Measurements from ENCODE around the gene SPRED3.
"Not testable (repeated sequence)": the region's sequence is repeated elsewhere in the genome, so short reads cannot be mapped to it uniquely, and the experiment has no call there.

The SPRED3 gene

DNA sequence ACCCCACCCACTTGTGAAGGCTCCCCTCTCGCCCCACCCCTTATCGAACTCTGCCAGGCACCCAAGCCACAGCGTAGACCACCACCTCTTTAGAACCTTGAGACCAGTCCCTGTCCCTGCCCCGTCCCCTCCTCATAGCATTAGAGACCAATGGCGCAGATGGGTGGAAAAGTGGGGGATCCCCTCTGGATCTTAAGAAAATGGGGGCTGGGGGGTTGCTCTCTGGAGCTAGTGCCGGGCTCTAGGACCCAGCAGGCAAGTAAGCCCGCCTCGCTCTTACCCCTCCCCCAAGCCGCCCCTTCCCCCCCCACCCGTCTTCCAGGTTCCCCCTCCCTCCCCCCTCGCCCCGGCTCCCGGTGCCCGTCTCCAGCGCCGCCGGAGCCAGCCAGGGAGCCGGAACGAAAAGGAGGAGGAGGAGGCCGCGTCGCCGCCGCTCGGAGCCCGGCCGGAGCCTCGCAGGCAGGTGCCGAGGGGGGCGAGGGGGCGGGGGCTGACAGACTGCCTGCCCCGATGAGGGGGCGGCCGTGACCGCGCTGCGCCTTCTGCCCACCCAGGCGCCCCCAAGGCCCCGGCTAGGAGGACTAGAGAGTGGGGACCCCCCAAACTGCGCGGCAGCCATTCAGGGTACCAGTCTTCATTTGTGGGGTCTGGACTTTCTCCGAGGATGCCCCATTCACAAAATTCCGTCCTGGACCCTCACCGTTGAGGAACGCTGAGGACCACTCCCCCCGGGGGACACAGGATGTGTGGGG is at the start of gene SPRED3:
Gene SPRED3 (plus strand): TSS at position 349 of the 752 bp plus-strand sequence. CDS start 1,606 bp downstream, outside the sequence.
- no peak for DNase-seq

DNA sequence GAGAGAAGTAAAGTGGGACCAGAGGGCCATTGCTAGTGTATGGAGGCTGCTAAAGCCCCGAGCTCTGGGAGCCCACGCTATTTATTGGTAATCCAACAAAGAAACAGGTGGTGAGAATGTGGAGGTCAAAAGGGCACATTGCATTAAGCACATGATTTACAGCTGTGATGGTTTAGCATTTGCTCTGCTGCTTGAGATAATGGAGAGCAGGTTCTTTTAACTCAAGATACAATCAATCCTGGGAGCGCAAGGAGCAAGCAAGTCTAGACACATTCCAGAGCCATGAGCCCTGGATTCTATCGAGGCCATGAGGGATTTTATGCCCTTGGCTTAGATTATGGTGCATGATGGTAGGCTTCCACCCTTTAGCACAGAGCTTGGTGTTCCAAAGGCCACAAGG is 49.5 kb upstream of the SPRED3 start:
- DNase-seq, result not testable (repeated sequence)

- DNase-seq, result no peak
Observed at GRCh38 chr19:38340927-38341326, 47.6 kb upstream of the SPRED3 start.

DNA sequence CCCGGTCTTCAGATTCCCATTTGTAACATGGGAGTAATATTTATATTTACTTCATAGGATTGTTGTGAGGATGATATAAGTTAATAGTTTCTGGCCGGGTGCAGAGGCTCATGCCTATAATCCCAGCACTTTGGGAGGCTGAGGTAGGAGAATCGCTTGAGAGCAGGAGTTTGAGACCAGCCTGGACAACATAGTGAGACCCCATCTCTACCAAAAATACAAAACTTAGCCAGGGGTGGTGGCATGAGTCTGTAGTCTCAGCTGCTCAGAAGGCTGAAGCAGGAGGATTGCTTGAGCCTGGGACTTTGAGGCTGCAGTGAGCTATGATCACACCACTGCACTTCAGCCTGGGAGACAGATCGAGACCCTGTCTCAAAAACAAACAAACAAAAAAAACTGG is 41.7 kb upstream of the SPRED3 start:
- no peak for DNase-seq

DNA sequence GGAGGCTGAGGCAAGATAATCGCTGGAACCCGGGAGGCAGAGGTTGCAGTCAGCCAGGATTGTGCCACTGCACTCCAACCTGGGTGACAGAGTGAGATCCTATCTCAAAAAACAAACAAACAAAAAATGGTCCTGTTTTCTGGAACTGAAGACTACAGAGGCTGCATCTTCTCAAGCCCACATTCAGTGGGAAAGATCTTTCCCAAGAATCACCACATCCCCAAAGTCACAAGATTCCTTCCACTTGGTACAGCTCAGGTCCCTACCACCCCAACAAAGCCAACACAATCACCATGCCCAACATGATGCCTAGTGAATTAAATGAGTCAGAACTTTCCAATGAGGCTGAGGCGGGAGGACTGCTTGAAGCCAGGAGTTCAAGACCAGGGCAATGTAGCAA is 37.6 kb upstream of the SPRED3 start:
- no peak for DNase-seq

- no peak for DNase-seq
Observed at GRCh38 chr19:38351865-38352395, 36.6 kb upstream of the SPRED3 start.

GRCh38 chr19:38352611-38353010 is 35.9 kb upstream of the SPRED3 start:
- no peak for DNase-seq

DNA sequence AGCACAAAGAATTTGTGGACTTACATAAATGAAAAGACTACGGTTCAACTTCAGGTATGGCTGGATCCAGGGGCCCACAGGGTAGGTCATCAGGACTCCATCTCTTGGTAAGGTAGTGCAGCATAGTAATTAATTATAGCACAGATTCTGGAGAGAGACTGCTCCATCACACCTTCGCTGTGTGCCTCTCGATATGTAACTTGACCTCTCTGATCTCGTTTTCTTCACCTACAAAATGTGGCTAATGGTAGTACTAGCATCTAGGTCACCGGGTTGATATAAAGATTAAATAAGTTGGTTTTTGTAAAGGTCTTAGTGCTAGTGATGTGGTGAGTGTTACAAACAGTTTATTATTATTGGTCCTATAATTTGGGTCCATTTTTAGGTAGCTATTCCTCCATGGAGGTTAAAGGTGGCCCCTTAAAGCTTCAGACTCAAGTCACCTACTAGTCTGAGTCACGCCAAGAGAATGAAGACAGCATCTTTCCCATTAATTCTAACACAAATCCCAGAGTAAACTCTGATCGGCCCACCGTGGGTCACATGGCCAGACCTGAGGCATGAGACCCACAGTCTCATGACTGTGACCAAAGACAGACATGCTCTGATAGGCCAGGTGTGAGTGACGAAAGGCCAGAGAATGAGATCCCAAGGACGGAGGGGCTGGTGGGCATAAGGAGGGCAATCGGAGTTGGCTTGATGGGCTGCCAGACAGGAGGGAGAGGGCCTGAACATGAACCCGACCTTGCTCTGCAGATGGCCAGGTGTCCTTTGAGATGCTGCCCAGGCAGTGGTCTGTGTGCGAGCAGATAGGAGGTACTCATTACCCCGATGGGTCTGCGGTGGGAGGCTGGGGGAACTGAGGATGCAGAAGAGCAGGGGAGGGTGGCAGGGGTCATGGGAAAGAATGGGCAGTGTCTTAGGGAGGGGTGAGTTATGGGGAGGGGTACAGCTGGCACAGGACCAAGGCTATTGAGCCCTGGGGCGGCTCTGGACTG is 32.5 kb upstream of the SPRED3 start:
- DNase-seq, result no peak

GRCh38 chr19:38358071-38358470 is 30.4 kb upstream of the SPRED3 start:
- DNase-seq, result no peak

GRCh38 chr19:38359242-38360021 is 29.1 kb upstream of the SPRED3 start:
- no peak for DNase-seq

DNA sequence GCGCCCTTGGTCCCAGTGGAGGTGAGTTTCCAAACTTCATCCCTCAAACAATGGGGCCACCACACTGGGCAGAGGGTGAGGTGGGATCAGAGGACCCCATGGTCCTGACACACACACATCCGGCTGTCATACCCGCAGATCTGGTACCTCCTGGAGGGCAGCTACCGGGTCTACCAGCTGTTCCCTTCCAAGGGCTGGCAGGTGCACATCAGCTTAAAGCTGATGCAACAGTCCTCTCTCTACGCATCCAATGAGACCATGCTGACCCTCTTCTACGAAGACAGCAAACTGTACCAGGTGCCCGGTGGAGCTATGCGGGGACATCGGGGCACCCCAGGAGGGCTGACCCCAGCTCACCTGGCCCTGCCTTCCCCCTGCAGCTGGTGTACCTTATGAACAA is 28.1 kb upstream of the SPRED3 start:
- no peak for DNase-seq

- DNase-seq, result no peak
Observed at GRCh38 chr19:38360839-38361631, 27.5 kb upstream of the SPRED3 start.

- peak; percentile 84 for DNase-seq
Observed at GRCh38 chr19:38361633-38362075, 26.8 kb upstream of the SPRED3 start.

DNA sequence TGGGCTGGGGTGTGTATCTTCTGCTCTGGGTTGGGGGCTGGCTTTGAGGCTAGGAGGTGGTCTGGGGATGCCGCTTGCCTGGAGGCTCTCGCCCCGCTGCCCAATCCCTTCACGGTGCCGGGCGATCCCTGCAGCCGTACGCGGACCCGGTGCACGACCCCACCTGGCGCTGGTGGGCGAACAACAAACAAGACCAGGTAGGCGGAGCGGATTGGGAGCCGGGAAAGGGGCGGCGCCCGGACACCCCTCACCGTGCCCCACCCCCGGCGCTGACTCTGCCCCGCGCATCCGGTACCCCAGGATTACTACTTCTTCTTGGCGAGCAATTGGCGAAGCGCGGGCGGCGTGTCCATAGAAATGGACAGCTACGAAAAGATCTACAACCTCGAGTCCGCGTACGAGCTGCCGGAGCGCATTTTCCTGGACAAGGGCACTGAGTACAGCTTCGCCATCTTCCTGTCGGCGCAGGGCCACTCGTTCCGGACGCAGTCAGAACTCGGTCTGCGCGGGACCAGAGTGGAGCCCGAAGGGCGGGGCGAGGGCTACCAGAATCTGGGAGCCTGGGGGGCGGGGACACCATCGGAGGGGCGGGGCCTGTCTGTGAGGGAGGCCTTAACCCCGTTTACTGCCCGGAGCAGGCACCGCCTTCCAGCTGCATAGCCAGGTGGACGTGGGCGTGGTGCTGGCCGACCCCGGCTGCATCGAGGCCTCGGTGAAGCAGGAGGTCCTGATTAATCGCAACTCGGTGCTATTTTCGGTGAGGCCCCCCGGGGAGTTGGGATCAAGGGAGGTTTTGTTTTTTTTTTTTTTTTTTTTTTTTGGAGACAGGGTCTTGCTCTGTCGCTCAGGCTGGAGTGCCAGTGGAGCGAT is 26.2 kb upstream of the SPRED3 start:
- DNase-seq, result peak; percentile 85

GRCh38 chr19:38362946-38363688 is 25.4 kb upstream of the SPRED3 start:
- DNase-seq, result not testable (repeated sequence)

DNA sequence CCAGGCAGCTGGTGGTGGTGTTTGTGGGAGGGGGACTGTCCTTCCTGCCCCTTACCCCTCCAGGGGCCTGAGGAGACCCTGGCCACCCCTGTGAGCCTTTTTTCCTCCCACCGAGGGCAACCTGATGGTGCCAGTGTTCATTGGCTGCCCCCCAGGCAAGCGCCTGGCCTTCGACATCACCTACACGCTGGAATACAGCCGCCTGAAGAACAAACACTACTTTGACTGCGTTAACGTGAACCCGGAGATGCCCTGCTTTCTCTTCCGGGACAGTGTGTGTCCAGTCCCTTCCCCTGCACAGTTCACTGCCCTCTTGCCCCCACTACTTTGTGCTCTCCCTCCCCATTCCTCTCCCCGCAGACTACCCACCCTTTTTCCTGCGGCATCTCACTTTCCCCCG is 21.5 kb upstream of the SPRED3 start:
- no peak for DNase-seq

GRCh38 chr19:38369584-38369983 is 18.9 kb upstream of the SPRED3 start:
- DNase-seq, result no peak

DNA sequence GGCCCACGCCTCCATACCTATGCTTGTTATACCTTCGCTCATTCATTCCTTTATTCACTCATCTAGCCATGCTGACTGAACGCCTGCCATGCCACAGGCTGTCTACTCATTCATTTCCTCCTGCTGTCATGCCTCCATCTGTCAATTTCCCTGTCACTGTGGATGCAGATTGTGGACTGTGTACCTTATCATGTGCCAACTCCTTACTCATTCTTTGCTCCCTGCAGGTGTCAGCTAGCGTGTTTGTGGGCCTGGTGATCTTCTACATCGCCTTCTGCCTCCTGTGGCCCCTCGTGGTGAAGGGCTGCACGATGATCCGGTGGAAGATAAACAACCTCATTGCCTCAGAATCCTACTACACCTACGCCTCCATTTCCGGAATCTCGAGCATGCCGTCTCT is 18.2 kb upstream of the SPRED3 start:
- no peak for DNase-seq

DNA sequence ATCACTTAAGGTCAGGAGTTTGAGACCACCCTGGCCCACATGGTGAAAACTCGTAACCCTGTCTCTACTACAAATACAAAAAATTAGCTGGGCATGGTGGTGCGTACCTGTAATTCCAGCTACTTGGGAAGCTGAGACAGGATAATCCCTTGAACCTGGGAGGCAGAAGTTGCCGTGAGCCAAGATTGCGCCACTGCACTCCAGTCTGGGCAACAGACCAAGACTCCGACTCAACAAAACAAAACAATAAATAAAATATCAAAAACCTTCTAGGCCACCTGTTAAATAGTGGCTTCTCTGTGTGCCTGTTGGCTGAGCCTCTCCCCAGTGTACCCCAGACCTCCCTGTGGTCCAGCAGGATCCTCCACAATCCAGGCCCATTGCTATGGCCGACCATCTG is 17.4 kb upstream of the SPRED3 start:
- DNase-seq, result no peak

GRCh38 chr19:38373907-38374331 is 14.6 kb upstream of the SPRED3 start:
- DNase-seq, result no peak
